SU-DHL-6 (cell line): ENCODE data around the gene TBATA.

Source experiments
- EZH2phosphoT487 ChIP-seq: fragments of 200-600 bp; sonication (generic), shearing (Covaris generic); conservative IDR thresholded peaks from 2 replicates; pipeline ENCODE4 v1.6.1; 2018; ENCODE audit warnings: mild to moderate bottlenecking, antibody characterized with exemption, low read length, moderate library complexity, mixed read lengths
- TF ChIP-seq, protein P1 (sequence below): fragments of 200-600 bp; sonication (generic); IDR thresholded peaks from one replicate; pipeline ENCODE4 v1.5.1; 2017; ENCODE audit warnings: antibody characterized with exemption, mild to moderate bottlenecking, low read length, moderate library complexity; ENCODE audit not compliant: insufficient read depth, poor library complexity, severe bottlenecking

DNA sequence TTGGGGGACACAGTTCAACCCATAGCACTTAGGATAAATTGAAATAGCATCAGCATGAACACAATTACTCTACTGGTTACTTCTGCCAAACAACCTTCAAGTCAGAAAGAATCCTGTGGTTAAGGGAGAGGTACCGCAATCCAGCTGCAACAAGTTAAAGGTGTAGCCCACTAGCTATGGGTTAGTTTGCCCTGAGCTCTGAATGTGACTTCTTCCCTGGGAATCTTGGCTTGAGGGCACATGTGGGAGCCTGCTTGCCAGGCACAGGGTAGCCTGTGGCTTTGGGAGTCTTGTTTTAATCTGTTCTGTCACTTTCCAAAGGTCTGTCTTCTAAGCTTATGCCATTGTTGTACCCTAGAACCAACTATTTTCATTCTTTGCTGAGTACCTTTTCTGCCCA lies 21.7 kb upstream of the TBATA start:
- TF ChIP-seq, protein P1, sequence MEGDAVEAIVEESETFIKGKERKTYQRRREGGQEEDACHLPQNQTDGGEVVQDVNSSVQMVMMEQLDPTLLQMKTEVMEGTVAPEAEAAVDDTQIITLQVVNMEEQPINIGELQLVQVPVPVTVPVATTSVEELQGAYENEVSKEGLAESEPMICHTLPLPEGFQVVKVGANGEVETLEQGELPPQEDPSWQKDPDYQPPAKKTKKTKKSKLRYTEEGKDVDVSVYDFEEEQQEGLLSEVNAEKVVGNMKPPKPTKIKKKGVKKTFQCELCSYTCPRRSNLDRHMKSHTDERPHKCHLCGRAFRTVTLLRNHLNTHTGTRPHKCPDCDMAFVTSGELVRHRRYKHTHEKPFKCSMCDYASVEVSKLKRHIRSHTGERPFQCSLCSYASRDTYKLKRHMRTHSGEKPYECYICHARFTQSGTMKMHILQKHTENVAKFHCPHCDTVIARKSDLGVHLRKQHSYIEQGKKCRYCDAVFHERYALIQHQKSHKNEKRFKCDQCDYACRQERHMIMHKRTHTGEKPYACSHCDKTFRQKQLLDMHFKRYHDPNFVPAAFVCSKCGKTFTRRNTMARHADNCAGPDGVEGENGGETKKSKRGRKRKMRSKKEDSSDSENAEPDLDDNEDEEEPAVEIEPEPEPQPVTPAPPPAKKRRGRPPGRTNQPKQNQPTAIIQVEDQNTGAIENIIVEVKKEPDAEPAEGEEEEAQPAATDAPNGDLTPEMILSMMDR: no peak
- TF ChIP-seq EZH2phosphoT487: no peak
